ENCODE data around the gene GABRG3. TPM values are rescaled to one million over a fixed set of nuclear protein-coding genes. Genes with fewer than 3 reads are reported as not detected.

The GABRG3 gene
- total and polyA plus RNA-seq, 4 donors = 0.02 to 0.19 TPM; not detected in 2

DNA sequence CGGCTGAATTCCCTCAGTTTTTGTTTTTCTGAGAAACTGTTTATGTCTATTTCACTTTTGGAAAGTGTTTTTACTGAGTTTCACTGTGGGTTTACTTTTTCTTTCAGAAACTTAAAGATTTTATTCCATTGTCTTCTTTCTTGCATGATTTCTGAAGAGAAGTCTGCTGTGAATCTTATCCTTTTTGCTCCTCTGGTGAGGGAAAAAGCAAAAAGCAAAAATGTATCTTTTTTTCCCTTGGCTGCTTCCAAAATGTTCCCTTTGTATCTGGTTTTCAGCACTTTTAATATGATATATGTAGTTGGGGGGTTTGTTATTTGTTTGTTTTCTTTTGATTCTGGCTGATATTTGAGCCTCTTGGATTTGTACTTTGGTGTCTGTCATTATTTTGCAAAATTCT is 538.0 kb downstream of the GABRG3 start:
- no peaks in the 10 kb centered on the region for H3K4me1 ChIP-seq (ENCODE audit: control insufficient read depth in 4 of 4, insufficient read depth in 4 of 4, low read length in 3 of 4)
- WGBS = 94% methylated on average over 1 of the region's 1 CpG
- DNase-seq (ENCODE audit: low spot score) = no peak
- H3K36me3 ChIP-seq (ENCODE audit: control insufficient read depth in 4 of 4, insufficient read depth in 3 of 4, low read depth in 1 of 4, low read length in 3 of 4) = no peaks in the 10 kb centered on the region
- no peak overlapping the region for H3K27ac ChIP-seq (ENCODE audit: low read depth in 1 of 2, low read length in 2 of 2)
- no peak for TF ChIP-seq TAF1 (conservative IDR thresholded peaks at IDR 0.05)
- no peak for TF ChIP-seq SP1 (IDR thresholded peaks at IDR 0.05)
- TF ChIP-seq RXRA (IDR thresholded peaks at IDR 0.05) = no peak
- TF ChIP-seq YY1 (IDR thresholded peaks at IDR 0.05) = no peak
- TF ChIP-seq GABPA (IDR thresholded peaks at IDR 0.05 in 1 of 2, conservative IDR thresholded peaks at IDR 0.05 in 1 of 2) = no peak
- TF ChIP-seq, protein P1, sequence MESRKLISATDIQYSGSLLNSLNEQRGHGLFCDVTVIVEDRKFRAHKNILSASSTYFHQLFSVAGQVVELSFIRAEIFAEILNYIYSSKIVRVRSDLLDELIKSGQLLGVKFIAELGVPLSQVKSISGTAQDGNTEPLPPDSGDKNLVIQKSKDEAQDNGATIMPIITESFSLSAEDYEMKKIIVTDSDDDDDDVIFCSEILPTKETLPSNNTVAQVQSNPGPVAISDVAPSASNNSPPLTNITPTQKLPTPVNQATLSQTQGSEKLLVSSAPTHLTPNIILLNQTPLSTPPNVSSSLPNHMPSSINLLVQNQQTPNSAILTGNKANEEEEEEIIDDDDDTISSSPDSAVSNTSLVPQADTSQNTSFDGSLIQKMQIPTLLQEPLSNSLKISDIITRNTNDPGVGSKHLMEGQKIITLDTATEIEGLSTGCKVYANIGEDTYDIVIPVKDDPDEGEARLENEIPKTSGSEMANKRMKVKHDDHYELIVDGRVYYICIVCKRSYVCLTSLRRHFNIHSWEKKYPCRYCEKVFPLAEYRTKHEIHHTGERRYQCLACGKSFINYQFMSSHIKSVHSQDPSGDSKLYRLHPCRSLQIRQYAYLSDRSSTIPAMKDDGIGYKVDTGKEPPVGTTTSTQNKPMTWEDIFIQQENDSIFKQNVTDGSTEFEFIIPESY (IDR thresholded peaks at IDR 0.05) = no peak
- TF ChIP-seq, protein P2, sequence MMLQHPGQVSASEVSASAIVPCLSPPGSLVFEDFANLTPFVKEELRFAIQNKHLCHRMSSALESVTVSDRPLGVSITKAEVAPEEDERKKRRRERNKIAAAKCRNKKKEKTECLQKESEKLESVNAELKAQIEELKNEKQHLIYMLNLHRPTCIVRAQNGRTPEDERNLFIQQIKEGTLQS (IDR thresholded peaks at IDR 0.05) = no peak
- no peak for TF ChIP-seq HNF4A (conservative IDR thresholded peaks at IDR 0.05)
- TF ChIP-seq JUND (IDR thresholded peaks at IDR 0.05) = no peak
- no peak for TF ChIP-seq FOXA2 (IDR thresholded peaks at IDR 0.05)
- TF ChIP-seq NR2F2 (IDR thresholded peaks at IDR 0.05) = no peak
- no peak for TF ChIP-seq HNF4G (IDR thresholded peaks at IDR 0.05)
- TF ChIP-seq, protein P3, sequence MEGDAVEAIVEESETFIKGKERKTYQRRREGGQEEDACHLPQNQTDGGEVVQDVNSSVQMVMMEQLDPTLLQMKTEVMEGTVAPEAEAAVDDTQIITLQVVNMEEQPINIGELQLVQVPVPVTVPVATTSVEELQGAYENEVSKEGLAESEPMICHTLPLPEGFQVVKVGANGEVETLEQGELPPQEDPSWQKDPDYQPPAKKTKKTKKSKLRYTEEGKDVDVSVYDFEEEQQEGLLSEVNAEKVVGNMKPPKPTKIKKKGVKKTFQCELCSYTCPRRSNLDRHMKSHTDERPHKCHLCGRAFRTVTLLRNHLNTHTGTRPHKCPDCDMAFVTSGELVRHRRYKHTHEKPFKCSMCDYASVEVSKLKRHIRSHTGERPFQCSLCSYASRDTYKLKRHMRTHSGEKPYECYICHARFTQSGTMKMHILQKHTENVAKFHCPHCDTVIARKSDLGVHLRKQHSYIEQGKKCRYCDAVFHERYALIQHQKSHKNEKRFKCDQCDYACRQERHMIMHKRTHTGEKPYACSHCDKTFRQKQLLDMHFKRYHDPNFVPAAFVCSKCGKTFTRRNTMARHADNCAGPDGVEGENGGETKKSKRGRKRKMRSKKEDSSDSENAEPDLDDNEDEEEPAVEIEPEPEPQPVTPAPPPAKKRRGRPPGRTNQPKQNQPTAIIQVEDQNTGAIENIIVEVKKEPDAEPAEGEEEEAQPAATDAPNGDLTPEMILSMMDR (IDR thresholded peaks at IDR 0.05; ENCODE audit: low read depth, low read length, missing input control) = no peak
- no peak for TF ChIP-seq EGR1 (IDR thresholded peaks at IDR 0.05; ENCODE audit: low read depth in 2 of 2)
- TF ChIP-seq, protein P4, sequence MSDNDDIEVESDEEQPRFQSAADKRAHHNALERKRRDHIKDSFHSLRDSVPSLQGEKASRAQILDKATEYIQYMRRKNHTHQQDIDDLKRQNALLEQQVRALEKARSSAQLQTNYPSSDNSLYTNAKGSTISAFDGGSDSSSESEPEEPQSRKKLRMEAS (IDR thresholded peaks at IDR 0.05) = no peak
- TF ChIP-seq, protein P5, sequence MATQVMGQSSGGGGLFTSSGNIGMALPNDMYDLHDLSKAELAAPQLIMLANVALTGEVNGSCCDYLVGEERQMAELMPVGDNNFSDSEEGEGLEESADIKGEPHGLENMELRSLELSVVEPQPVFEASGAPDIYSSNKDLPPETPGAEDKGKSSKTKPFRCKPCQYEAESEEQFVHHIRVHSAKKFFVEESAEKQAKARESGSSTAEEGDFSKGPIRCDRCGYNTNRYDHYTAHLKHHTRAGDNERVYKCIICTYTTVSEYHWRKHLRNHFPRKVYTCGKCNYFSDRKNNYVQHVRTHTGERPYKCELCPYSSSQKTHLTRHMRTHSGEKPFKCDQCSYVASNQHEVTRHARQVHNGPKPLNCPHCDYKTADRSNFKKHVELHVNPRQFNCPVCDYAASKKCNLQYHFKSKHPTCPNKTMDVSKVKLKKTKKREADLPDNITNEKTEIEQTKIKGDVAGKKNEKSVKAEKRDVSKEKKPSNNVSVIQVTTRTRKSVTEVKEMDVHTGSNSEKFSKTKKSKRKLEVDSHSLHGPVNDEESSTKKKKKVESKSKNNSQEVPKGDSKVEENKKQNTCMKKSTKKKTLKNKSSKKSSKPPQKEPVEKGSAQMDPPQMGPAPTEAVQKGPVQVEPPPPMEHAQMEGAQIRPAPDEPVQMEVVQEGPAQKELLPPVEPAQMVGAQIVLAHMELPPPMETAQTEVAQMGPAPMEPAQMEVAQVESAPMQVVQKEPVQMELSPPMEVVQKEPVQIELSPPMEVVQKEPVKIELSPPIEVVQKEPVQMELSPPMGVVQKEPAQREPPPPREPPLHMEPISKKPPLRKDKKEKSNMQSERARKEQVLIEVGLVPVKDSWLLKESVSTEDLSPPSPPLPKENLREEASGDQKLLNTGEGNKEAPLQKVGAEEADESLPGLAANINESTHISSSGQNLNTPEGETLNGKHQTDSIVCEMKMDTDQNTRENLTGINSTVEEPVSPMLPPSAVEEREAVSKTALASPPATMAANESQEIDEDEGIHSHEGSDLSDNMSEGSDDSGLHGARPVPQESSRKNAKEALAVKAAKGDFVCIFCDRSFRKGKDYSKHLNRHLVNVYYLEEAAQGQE (IDR thresholded peaks at IDR 0.05) = no peak
- H3K9me3 ChIP-seq (ENCODE audit: control insufficient read depth in 4 of 4, low read length in 3 of 4) = peaks cover 0 to 12% (median 2%) of the 10 kb centered on the region in 4 donors
- H3K9ac ChIP-seq (ENCODE audit: low read depth in 1 of 2, low read length in 2 of 2) = no peak overlapping the region
- H3K27me3 ChIP-seq (ENCODE audit: control insufficient read depth in 4 of 4, insufficient read depth in 4 of 4, low read length in 3 of 4) = no peaks in the 10 kb centered on the region
- no peak overlapping the region for H3K4me3 ChIP-seq (ENCODE audit: low read depth in 1 of 3, low read length in 3 of 3)

Data from liver (tissue), 9 donors.